ENCODE measurements around the gene RNF144A.

DNA sequence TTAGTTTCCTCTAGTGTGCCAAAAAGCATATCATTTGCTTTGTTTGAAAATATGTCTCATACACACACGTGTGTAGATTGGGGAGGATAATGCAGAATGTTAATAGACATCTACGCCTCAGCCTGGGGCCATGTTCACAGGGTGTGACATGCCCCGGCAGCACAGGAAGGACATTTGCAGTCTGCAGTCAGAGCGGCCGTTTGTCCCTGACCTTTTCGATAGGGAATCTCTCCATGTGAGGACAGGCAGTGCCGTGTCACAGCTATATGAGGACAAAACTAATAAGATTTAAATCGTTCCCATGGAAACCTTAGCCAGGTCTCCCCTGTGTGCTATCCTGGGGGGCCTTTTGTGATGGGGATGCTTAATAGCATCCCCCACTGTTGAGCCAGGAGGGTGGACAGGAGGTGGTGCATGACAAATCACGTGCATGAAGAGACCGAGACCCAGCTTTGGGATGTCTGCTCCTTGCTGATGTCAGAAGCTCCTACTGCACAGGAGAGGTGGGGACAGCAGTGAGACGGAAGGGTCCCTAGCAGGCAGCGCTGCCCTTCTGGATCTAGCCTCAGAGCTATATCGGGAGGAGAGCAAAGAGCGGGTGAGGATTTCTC lies 100.6 kb downstream of the RNF144A start:
- TF ChIP-seq ZNF121 (CRISPR knock-in tag; IDR thresholded peaks at IDR 0.05) (no peak), ESRRA (CRISPR knock-in tag; IDR thresholded peaks at IDR 0.05; ENCODE audit: borderline replicate concordance) (no peak), TP53 (CRISPR knock-in tag; IDR thresholded peaks at IDR 0.05) (no peak), CREB1 (CRISPR knock-in tag; IDR thresholded peaks at IDR 0.05) (no peak), HMGA2 (CRISPR knock-in tag; IDR thresholded peaks at IDR 0.05) (no peak), FOXP1 (CRISPR knock-in tag; IDR thresholded peaks at IDR 0.05; ENCODE audit: borderline replicate concordance) (no peak)
- TF ChIP-seq, protein P1, sequence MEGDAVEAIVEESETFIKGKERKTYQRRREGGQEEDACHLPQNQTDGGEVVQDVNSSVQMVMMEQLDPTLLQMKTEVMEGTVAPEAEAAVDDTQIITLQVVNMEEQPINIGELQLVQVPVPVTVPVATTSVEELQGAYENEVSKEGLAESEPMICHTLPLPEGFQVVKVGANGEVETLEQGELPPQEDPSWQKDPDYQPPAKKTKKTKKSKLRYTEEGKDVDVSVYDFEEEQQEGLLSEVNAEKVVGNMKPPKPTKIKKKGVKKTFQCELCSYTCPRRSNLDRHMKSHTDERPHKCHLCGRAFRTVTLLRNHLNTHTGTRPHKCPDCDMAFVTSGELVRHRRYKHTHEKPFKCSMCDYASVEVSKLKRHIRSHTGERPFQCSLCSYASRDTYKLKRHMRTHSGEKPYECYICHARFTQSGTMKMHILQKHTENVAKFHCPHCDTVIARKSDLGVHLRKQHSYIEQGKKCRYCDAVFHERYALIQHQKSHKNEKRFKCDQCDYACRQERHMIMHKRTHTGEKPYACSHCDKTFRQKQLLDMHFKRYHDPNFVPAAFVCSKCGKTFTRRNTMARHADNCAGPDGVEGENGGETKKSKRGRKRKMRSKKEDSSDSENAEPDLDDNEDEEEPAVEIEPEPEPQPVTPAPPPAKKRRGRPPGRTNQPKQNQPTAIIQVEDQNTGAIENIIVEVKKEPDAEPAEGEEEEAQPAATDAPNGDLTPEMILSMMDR (IDR thresholded peaks at IDR 0.05), result no peak
- TF ChIP-seq, protein P2, sequence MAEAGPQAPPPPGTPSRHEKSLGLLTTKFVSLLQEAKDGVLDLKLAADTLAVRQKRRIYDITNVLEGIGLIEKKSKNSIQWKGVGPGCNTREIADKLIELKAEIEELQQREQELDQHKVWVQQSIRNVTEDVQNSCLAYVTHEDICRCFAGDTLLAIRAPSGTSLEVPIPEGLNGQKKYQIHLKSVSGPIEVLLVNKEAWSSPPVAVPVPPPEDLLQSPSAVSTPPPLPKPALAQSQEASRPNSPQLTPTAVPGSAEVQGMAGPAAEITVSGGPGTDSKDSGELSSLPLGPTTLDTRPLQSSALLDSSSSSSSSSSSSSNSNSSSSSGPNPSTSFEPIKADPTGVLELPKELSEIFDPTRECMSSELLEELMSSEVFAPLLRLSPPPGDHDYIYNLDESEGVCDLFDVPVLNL (CRISPR knock-in tag; IDR thresholded peaks at IDR 0.05; ENCODE audit: borderline replicate concordance, low read depth), result no peak
- TF ChIP-seq, protein P3, sequence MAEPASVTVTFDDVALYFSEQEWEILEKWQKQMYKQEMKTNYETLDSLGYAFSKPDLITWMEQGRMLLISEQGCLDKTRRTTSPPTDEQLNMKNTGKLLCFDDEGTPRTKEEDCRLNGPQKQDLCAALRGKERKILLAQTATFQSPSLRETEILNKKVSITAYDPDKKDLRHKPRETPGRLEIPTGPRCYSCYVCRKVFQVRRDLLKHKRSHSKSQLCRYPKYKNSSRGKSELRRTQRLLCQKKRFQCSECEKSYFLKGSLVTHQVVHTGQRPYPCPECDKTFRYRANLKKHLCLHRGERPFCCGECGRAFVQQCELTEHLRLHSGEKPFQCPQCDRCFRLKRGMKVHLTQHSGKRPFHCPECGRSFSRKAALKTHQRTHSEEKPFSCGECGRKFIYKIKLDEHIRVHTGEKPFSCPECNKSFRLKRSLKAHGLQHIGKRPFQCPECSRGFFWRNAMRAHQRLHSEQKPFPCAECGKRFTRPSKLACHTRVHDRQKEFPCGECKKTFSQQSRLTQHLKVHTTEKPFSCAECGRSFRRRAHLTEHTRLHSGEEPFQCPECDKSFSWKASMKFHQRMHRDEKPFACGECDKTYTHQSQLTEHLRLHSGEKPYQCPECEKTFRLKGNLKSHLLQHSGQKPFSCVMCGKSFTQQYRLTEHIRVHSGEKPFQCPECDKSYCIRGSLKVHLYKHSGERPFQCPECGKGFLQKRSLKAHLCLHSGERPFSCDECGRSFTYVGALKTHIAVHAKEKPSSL (CRISPR knock-in tag; conservative IDR thresholded peaks at IDR 0.05), result no peak
- TF ChIP-seq, protein P4, sequence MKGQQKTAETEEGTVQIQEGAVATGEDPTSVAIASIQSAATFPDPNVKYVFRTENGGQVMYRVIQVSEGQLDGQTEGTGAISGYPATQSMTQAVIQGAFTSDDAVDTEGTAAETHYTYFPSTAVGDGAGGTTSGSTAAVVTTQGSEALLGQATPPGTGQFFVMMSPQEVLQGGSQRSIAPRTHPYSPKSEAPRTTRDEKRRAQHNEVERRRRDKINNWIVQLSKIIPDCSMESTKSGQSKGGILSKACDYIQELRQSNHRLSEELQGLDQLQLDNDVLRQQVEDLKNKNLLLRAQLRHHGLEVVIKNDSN (CRISPR knock-in tag; IDR thresholded peaks at IDR 0.05), result no peak
- TF ChIP-seq, protein P5, sequence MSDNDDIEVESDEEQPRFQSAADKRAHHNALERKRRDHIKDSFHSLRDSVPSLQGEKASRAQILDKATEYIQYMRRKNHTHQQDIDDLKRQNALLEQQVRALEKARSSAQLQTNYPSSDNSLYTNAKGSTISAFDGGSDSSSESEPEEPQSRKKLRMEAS (CRISPR knock-in tag; IDR thresholded peaks at IDR 0.05), result no peak
